PFSK-1 (cell line): Measurements from ENCODE around the gene CNTNAP2.

Experiments
- FOXP2 ChIP-seq: optimal IDR thresholded peaks from 2 replicates; pipeline ENCODE3; 2011; ENCODE audit warnings: borderline replicate concordance, control low read depth, inconsistent platforms; ENCODE audit not compliant: insufficient read depth; ENCODE audit errors: extremely low read length, extremely low read depth
- POLR2AphosphoS5 ChIP-seq: IDR thresholded peaks from 2 replicates; pipeline ENCODE4 v1.6.1; 2012; ENCODE audit warnings: low read depth, mild to moderate bottlenecking, control low read depth, low read length, moderate library complexity
- SIN3A ChIP-seq: IDR thresholded peaks from 2 replicates; pipeline ENCODE4 v1.6.1; 2012; ENCODE audit warnings: mild to moderate bottlenecking, low read length, moderate library complexity, borderline replicate concordance; ENCODE audit not compliant: insufficient read depth
- TAF1 ChIP-seq: IDR thresholded peaks from 2 replicates; pipeline ENCODE4 v1.6.1; 2012; ENCODE audit warnings: low read length, control low read depth, borderline replicate concordance; ENCODE audit not compliant: insufficient read depth
- TF ChIP-seq, protein P1 (sequence below), 2 experiments: IDR thresholded peaks; 2 replicates each; pipeline versions ENCODE4 v1.6.1 to v1.8.0; 2011 to 2012; ENCODE audit warnings: low read depth in 2 of 2, low read length in 2 of 2, control low read depth in 1 of 2, inconsistent platforms in 1 of 2, mild to moderate bottlenecking in 1 of 2, moderate library complexity in 1 of 2; ENCODE audit not compliant: insufficient read depth in 1 of 2

The CNTNAP2 gene

DNA sequence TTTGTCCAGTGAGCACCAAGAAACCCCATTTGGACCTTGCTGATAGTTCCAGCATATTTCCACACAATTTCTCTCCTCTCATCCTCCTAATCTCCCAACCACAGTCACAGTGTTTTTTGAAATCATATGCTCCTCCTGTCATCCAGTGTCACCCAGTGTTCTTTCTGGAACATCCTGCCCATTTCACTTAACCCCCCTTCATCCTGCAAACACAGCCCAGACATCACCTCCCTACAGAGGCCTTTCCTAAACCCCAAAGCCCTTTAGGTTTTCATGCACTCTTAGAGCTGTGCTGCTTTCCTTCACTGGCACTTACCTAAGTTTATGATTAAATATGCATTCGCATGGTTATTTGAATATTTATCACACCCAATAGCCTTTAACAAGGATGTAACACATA, 1316.0 kb downstream of the CNTNAP2 start:
- TF ChIP-seq SIN3A, result no peak
- no peak for TF ChIP-seq POLR2AphosphoS5
- TF ChIP-seq FOXP2, result no peak
- no peak for TF ChIP-seq TAF1
- TF ChIP-seq, protein P1, sequence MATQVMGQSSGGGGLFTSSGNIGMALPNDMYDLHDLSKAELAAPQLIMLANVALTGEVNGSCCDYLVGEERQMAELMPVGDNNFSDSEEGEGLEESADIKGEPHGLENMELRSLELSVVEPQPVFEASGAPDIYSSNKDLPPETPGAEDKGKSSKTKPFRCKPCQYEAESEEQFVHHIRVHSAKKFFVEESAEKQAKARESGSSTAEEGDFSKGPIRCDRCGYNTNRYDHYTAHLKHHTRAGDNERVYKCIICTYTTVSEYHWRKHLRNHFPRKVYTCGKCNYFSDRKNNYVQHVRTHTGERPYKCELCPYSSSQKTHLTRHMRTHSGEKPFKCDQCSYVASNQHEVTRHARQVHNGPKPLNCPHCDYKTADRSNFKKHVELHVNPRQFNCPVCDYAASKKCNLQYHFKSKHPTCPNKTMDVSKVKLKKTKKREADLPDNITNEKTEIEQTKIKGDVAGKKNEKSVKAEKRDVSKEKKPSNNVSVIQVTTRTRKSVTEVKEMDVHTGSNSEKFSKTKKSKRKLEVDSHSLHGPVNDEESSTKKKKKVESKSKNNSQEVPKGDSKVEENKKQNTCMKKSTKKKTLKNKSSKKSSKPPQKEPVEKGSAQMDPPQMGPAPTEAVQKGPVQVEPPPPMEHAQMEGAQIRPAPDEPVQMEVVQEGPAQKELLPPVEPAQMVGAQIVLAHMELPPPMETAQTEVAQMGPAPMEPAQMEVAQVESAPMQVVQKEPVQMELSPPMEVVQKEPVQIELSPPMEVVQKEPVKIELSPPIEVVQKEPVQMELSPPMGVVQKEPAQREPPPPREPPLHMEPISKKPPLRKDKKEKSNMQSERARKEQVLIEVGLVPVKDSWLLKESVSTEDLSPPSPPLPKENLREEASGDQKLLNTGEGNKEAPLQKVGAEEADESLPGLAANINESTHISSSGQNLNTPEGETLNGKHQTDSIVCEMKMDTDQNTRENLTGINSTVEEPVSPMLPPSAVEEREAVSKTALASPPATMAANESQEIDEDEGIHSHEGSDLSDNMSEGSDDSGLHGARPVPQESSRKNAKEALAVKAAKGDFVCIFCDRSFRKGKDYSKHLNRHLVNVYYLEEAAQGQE (IDR thresholded peaks at IDR 0.05; ENCODE audit: insufficient read depth in 1 of 2, low read depth in 2 of 2, low read length in 2 of 2), result no peak

DNA sequence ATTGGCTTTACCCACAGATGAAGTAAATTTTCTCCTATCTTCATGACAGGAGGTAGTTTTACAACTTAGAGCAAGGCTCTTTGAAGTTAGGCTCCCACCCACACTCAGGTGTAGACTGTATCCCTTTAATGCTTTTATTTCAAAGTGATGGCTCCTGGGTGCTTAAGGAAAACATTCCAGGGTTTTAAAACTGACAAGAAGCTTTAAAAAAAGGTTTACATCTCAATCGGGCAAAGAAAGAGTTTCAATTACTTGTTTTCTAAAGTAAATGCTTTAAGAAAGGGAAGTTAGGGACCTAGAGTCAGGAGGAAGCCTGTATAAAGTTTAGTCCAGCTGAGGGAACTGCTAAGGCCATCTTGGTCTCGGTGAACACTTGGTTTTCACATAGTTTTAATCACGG, 1320.1 kb downstream of the CNTNAP2 start:
- no peak for TF ChIP-seq POLR2AphosphoS5
- TF ChIP-seq, protein P1 (IDR thresholded peaks at IDR 0.05; ENCODE audit: insufficient read depth in 1 of 2, low read depth in 2 of 2, low read length in 2 of 2), result no peak
- TF ChIP-seq TAF1, result no peak
- TF ChIP-seq SIN3A, result no peak
- no peak for TF ChIP-seq FOXP2

DNA sequence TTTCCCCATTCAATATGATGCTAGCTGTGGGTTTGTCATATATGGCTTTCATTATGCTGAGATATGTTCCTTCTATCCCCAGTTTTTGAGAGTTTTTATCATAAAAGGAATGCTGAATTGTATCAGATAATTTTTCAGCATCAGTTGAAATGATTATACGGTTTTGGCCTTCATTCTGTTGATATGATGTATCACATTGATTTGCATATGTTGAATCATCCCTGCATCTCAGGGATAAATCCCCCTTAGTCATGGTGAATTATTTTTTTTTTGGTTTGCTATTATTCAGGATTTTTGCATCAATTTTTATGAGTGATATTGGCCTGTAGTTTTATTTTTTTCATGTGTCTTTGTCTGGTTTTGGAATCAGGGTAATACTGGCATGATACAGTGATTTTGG, 1321.6 kb downstream of the CNTNAP2 start:
- TF ChIP-seq TAF1, result no peak
- TF ChIP-seq, protein P1 (IDR thresholded peaks at IDR 0.05; ENCODE audit: insufficient read depth in 1 of 2, low read depth in 2 of 2, low read length in 2 of 2), result no peak
- TF ChIP-seq SIN3A, result no peak
- TF ChIP-seq FOXP2, result no peak
- no peak for TF ChIP-seq POLR2AphosphoS5

DNA sequence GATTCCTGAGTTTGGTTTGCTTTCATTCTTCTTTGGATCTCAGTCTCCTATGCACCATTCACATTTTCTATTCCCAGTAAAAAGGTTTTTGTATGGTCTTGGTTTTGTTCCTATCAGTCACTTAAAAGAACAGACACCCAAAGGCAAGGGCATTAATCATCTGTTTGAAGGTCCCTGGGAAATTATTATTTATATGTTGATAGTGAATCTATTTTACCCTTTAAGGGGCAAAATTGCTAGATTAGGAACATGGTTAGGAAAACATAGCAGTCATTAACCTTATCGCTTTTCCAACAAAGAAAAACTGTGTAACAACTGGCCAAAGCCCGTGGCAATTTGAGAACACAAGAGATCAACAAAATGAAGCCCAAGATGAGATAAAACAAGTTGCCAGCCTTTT, 1327.3 kb downstream of the CNTNAP2 start:
- TF ChIP-seq FOXP2 (no peak), SIN3A (no peak), TAF1 (no peak)

DNA sequence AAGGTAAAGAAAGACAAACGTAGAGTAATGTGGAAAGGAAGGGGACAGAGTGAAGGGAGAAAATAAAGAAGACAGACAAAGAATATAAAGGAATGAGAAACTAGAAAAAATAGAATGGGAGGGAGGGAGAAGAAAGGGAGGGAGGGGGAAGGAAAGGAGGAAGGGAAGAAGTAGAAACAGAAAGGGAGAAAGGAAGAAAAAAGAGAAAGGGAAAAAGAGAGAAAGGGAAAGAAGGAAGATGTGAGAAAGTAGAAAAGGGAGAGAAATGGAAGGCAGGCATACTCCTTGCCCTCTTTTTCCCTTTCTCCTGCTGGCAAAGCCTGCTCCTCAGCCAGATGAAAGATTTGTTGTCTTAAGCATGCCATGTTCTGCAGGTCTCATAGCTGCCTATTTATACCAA, 1336.2 kb downstream of the CNTNAP2 start:
- no peak for TF ChIP-seq TAF1
- no peak for TF ChIP-seq POLR2AphosphoS5
- TF ChIP-seq, protein P1 (IDR thresholded peaks at IDR 0.05; ENCODE audit: insufficient read depth in 1 of 2, low read depth in 2 of 2, low read length in 2 of 2), result no peak
- TF ChIP-seq FOXP2, result no peak
- no peak for TF ChIP-seq SIN3A
